ENCODE results near the gene COL9A1.

DNA sequence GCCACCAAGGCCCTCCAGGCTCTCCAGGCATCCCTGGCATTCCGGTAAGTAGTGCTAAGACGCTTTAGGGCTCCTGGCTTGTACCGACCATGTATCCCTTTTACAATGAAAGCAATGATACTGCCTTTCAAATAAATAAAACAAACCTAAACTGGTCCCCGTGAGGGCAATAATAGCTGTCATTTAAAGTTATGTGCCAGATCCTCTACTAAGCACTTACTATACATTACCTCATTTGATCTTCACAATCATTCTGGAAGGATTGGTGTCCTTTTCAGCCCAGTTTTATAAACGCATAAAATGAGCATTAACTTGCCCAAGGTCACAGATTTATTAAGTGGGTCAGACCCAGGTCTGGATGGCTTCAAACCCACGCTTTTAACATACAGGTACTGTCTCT lies 114.7 kb downstream of the COL9A1 start:
- TF ChIP-seq, protein P1, sequence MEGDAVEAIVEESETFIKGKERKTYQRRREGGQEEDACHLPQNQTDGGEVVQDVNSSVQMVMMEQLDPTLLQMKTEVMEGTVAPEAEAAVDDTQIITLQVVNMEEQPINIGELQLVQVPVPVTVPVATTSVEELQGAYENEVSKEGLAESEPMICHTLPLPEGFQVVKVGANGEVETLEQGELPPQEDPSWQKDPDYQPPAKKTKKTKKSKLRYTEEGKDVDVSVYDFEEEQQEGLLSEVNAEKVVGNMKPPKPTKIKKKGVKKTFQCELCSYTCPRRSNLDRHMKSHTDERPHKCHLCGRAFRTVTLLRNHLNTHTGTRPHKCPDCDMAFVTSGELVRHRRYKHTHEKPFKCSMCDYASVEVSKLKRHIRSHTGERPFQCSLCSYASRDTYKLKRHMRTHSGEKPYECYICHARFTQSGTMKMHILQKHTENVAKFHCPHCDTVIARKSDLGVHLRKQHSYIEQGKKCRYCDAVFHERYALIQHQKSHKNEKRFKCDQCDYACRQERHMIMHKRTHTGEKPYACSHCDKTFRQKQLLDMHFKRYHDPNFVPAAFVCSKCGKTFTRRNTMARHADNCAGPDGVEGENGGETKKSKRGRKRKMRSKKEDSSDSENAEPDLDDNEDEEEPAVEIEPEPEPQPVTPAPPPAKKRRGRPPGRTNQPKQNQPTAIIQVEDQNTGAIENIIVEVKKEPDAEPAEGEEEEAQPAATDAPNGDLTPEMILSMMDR (IDR thresholded peaks at IDR 0.05; ENCODE audit: low read depth, low read length, poor library complexity, severe bottlenecking), result no peak
- TF ChIP-seq EZH2phosphoT487 (IDR thresholded peaks at IDR 0.05; ENCODE audit: borderline replicate concordance, low read length), result no peak
